HFF-Myc (cell line): ENCODE results near the gene TNC.

Experiments
- DNase-seq: peaks from one replicate; pipeline ENCODE4 v3.0.0-alpha.2; 2011; ENCODE audit warnings: low read depth; ENCODE audit errors: extremely low read depth
- H3K4me3 ChIP-seq: replicated peaks from 2 replicates; pipeline ENCODE4 v1.5.1; 2011; ENCODE audit warnings: low read depth, mild to moderate bottlenecking, control low read depth, low read length
- TF ChIP-seq, protein P1 (sequence below): IDR thresholded peaks from 2 replicates; pipeline ENCODE4 v1.5.1; 2012; ENCODE audit warnings: mild to moderate bottlenecking, low read depth, low read length, control low read depth; ENCODE audit errors: missing control alignments

Gene TNC

DNA sequence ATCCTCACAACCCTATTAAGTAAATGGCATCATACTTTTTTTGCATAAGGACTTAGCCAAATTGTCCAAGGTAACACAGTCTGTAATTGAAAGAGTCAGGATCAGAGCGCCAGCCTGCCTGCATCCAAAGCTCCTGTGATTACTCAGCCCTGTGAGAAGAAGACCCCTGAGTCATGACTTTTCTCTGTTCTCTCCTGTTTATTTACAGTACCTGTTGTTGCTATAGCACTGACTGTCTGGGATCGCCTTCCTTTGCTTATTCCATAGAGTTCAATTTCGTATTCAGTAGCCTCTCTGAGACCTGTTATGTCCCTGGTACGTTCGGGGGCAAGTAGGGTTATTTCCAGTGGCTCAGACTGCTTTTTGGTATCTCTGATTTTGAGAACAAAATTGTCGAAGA lies 71.8 kb downstream of the TNC start:
- TF ChIP-seq, protein P1, sequence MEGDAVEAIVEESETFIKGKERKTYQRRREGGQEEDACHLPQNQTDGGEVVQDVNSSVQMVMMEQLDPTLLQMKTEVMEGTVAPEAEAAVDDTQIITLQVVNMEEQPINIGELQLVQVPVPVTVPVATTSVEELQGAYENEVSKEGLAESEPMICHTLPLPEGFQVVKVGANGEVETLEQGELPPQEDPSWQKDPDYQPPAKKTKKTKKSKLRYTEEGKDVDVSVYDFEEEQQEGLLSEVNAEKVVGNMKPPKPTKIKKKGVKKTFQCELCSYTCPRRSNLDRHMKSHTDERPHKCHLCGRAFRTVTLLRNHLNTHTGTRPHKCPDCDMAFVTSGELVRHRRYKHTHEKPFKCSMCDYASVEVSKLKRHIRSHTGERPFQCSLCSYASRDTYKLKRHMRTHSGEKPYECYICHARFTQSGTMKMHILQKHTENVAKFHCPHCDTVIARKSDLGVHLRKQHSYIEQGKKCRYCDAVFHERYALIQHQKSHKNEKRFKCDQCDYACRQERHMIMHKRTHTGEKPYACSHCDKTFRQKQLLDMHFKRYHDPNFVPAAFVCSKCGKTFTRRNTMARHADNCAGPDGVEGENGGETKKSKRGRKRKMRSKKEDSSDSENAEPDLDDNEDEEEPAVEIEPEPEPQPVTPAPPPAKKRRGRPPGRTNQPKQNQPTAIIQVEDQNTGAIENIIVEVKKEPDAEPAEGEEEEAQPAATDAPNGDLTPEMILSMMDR = no peak
- no peak overlapping the region for H3K4me3 ChIP-seq
- no peak for DNase-seq

DNA sequence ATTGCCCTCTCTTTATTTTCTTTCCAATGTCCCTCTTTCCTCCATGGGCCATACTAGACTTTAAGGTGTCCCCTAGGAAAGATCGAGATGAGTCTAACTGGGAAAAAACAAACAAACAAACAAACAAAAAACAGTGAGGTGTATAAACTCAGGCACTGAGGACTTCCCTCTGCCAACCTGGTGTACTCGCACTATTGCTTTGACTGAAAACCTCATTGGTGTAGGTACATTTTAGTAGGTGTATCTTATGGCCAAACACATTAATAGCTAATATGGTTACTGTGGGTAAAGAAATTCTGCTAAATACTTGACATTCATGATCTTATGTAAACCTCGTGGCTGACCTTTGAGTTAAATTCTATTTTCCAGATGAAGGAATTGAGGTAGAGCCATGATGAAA lies 74.3 kb downstream of the TNC start:
- no peak for DNase-seq
- H3K4me3 ChIP-seq = no peak overlapping the region
- TF ChIP-seq, protein P1 = no peak

DNA sequence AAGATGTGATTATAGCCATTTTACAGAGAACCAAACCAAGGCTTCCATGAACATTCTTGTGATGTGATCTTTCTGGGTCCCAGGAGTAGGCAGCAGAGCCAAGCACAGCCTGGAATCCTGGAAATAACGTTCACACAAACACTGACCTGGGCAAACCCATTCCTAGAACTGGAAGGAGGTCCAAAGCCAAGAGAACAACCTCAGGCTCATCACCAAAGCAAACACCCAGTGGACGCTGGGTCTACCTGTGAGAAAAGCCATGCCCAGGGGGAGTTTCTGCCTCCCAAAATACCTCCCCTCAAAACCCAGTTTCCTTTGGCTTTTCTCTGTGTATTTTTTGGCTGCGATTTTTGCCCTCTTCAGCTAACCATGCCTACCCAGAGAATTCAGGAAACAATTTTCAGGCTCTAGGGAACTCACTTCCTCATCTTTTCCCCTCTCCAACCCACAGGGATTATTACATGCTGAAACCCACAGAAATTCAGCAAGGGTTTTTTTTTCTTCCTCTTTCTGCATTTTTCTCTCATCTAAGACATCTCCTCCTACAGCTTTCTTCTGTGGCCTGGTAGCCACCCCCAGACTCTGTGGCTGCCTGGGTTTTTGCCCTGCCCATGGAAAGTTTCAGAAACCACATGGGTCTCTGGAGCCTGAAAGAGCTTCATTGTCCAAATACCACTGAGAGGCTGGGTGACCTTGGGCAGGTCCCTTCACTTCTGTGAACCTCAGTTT lies 75.0 kb downstream of the TNC start:
- H3K4me3 ChIP-seq = no peak overlapping the region
- TF ChIP-seq, protein P1 = no peak
- no peak for DNase-seq

DNA sequence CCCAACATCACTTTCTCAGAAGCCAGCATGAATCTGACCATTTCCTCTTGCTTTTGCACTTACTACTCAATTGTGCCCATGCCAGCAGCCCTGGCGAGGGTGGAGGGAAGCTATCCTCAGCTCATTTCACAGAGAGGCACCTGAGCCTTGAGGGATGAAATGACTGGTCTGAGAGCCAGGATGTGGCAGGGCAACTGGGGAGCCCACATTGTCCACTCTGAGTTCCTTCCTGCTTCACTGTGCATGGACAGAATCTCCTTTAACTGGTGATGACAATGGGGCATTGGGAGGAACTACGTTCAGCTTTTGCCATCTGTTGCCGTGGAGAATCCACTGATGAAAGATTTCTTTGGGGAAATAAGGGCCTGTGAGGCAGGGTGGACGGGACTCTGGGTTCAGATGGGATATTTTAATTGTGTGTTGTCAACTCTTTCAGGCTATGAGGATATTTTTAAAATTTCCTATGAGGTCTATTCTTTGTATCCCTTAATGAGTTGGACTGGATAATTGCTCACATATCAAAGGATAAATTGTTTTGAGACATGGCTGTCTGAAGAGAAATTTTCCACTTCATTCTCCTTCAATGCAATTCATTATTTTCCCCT lies 78.3 kb downstream of the TNC start:
- no peak for DNase-seq
- TF ChIP-seq, protein P1 = no peak
- H3K4me3 ChIP-seq = no peak overlapping the region

DNA sequence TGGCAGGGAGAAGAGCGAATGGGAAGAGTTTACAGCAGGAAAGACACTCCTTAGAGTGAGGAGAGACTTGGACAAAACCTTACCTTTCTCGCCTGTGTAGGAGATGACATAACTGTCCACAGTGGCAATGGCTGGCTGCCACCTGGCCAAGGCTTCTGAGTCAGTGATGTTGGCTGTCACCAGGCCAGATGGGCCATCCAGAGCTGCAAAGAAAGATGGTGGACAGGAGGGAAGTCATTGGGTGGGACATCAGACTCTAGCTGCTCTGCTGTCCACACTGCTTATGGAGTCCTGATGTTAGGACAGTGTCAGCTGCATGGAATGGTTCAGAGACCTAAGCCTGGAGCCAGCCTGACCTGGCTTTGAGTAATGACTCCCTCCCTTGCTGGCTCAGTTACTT lies 79.8 kb downstream of the TNC start:
- TF ChIP-seq, protein P1 = no peak
- no peak overlapping the region for H3K4me3 ChIP-seq
- DNase-seq = no peak

DNA sequence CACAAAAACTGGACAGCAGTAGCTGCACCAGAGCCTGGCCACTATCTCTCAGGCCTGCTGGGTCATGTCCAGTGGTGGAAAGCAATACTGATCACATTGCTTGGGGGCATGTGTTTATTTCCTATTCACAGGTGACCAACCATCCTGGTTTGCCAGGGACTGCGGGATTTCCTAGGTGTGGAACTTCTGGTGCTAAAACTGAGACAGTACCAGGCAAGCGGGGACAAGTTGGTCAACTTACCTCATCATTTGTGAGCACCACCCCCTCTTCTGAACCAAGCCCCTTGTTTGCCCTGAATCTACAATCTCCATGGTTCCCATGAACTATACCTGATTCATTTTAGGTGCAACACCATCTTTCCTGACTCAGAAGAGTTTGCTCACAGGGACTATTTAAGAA lies 81.3 kb downstream of the TNC start:
- TF ChIP-seq, protein P1 = no peak
- no peak for DNase-seq
- no peak overlapping the region for H3K4me3 ChIP-seq
